Mesenchymal stem cell (in vitro differentiated cells and primary cell): ENCODE data around the gene SLC16A4.

Source experiments
- DNase-seq: peaks from one replicate; pipeline ENCODE4 v3.0.0-alpha.2; 2013
- H2AFZ ChIP-seq: one replicate; pipeline ENCODE4 v1.6.1; 2013; ENCODE audit warnings: low read depth, mild to moderate bottlenecking, control low read depth, inconsistent platforms, low read length, moderate library complexity
- H2AK5ac ChIP-seq: 2 replicates; pipeline ENCODE4 v1.6.1; 2013; ENCODE audit warnings: low read length, moderate library complexity, mild to moderate bottlenecking, inconsistent platforms; ENCODE audit not compliant: severe bottlenecking
- H2BK120ac ChIP-seq: one replicate; pipeline ENCODE4 v1.6.1; 2013; ENCODE audit warnings: low read depth, mild to moderate bottlenecking, inconsistent platforms, low read length, moderate library complexity
- H2BK12ac ChIP-seq, 2 experiments: one replicate each; pipeline ENCODE4 v1.6.1; 2013; ENCODE audit warnings: inconsistent platforms in 2 of 2, low read length in 2 of 2, mild to moderate bottlenecking in 2 of 2, moderate library complexity in 2 of 2, control low read depth in 1 of 2
- H2BK15ac ChIP-seq: one replicate; pipeline ENCODE4 v1.6.1; 2013; ENCODE audit warnings: mild to moderate bottlenecking, low read depth, inconsistent platforms; ENCODE audit not compliant: poor library complexity, severe bottlenecking
- H2BK5ac ChIP-seq: 2 replicates; pipeline ENCODE4 v1.6.1; 2013; ENCODE audit warnings: low read depth, mild to moderate bottlenecking, low read length, control low read depth, inconsistent platforms; ENCODE audit not compliant: poor library complexity, severe bottlenecking
- H3K14ac ChIP-seq, 2 experiments: one replicate each; pipeline ENCODE4 v1.6.1; 2013; ENCODE audit warnings: inconsistent platforms in 2 of 2, low read length in 2 of 2, control low read depth in 1 of 2, mild to moderate bottlenecking in 1 of 2, moderate library complexity in 1 of 2
- H3K18ac ChIP-seq, 2 experiments: one replicate each; pipeline ENCODE4 v1.6.1; 2013; ENCODE audit warnings: inconsistent platforms in 2 of 2, low read length in 2 of 2, control low read depth in 1 of 2, low read depth in 1 of 2, mild to moderate bottlenecking in 1 of 2
- H3K23ac ChIP-seq, 2 experiments: one replicate each; pipeline ENCODE4 v1.6.1; 2013; ENCODE audit warnings: inconsistent platforms in 2 of 2, low read length in 2 of 2, mild to moderate bottlenecking in 2 of 2, moderate library complexity in 2 of 2, control low read depth in 1 of 2
- H3K27ac ChIP-seq: 2 replicates; pipeline ENCODE4 v1.5.1; 2013; ENCODE audit warnings: mild to moderate bottlenecking, moderate library complexity, low read length, control low read depth, inconsistent platforms; ENCODE audit not compliant: poor library complexity, severe bottlenecking
- H3K27me3 ChIP-seq, 2 experiments: 2 replicates each; pipeline versions ENCODE4 v1.6.1 to v1.7.0; 2013; ENCODE audit warnings: low read length in 2 of 2, mild to moderate bottlenecking in 2 of 2, moderate library complexity in 2 of 2, control low read depth in 1 of 2, inconsistent platforms in 1 of 2; ENCODE audit not compliant: control insufficient read depth in 1 of 2, insufficient read depth in 1 of 2
- H3K36me3 ChIP-seq, 2 experiments: 2 replicates each; pipeline versions ENCODE4 v1.6.1 to v1.7.0; 2013; ENCODE audit warnings: low read length in 2 of 2, control low read depth in 1 of 2, inconsistent platforms in 1 of 2, low read depth in 1 of 2, mild to moderate bottlenecking in 1 of 2; ENCODE audit not compliant: insufficient read depth in 2 of 2, control insufficient read depth in 1 of 2
- H3K4ac ChIP-seq, 2 experiments: one replicate each; pipeline ENCODE4 v1.6.1; 2013; ENCODE audit warnings: inconsistent platforms in 2 of 2, low read length in 2 of 2, mild to moderate bottlenecking in 2 of 2, moderate library complexity in 2 of 2, control low read depth in 1 of 2, low read depth in 1 of 2
- H3K4me1 ChIP-seq: 2 replicates; pipeline ENCODE4 v1.6.1; 2013; ENCODE audit warnings: low read depth, low read length, control low read depth; ENCODE audit not compliant: control insufficient read depth, insufficient read depth
- H3K4me2 ChIP-seq: 2 replicates; pipeline ENCODE4 v1.6.1; 2013; ENCODE audit warnings: low read length, mild to moderate bottlenecking, inconsistent platforms; ENCODE audit not compliant: poor library complexity, severe bottlenecking
- H3K4me3 ChIP-seq, 2 experiments: 2 replicates each; pipeline versions ENCODE4 v1.5.1 to v1.7.0; 2013; ENCODE audit warnings: low read length in 2 of 2, mild to moderate bottlenecking in 2 of 2, control low read depth in 1 of 2, low read depth in 1 of 2; ENCODE audit not compliant: insufficient read depth in 1 of 2
- H3K79me1 ChIP-seq: replicated peaks from 2 replicates; pipeline ENCODE4 v1.6.1; 2013; ENCODE audit warnings: mild to moderate bottlenecking, control low read depth, low read length, inconsistent platforms; ENCODE audit not compliant: poor library complexity, severe bottlenecking
- H3K9ac ChIP-seq: 2 replicates; pipeline ENCODE4 v1.7.0; 2013; ENCODE audit warnings: mild to moderate bottlenecking, low read length, moderate library complexity
- H3K9me3 ChIP-seq: 2 replicates; pipeline ENCODE4 v1.7.0; 2013; ENCODE audit warnings: mild to moderate bottlenecking, low read length; ENCODE audit not compliant: control insufficient read depth
- H4K8ac ChIP-seq: one replicate; pipeline ENCODE4 v1.6.1; 2013; ENCODE audit warnings: inconsistent platforms, mild to moderate bottlenecking, low read length, moderate library complexity
- H4K91ac ChIP-seq: one replicate; pipeline ENCODE4 v1.6.1; 2013; ENCODE audit warnings: mild to moderate bottlenecking, low read length, inconsistent platforms
- WGBS: methylation state at CpG from one replicate; pipeline ENCODE4 v1.1.7; 2013; ENCODE audit warnings: mixed read lengths; 5-methylcytosine and 5-hydroxymethylcytosine counted together

Gene SLC16A4

GRCh38 chr1:110338886-110339406, 51.9 kb downstream of the SLC16A4 start, which contains the start of gene RBM15:
RBM15 (plus strand) TSS chr1:110339377; CDS start chr1:110339406, 29 bp downstream.
- peak within 1 kb of the TSS; percentile 96 for H2BK15ac ChIP-seq
- no peaks in the 10 kb centered on the region for H3K27me3 ChIP-seq
- H2BK12ac ChIP-seq = peak within 1 kb of the TSS in 1 of 2 experiments; percentile 17
- peaks cover 21% of the 10 kb centered on the region for H3K4me1 ChIP-seq
- H4K91ac ChIP-seq = peak within 1 kb of the TSS; percentile 91
- peaks cover 19 to 35% of the 10 kb centered on the region in 2 experiments for H3K36me3 ChIP-seq
- peak within 1 kb of the TSS; percentile 82 to 93 for H3K4me3 ChIP-seq
- H3K9ac ChIP-seq = peak within 1 kb of the TSS; percentile 98
- H3K27ac ChIP-seq = peak within 1 kb of the TSS; percentile 99
- WGBS = under 1% methylated on average over 24 of the region's 25 CpGs
- peak within 1 kb of the TSS; percentile 92 for H2BK5ac ChIP-seq
- H3K79me1 ChIP-seq = peaks cover 8% of the 10 kb centered on the region
- peak within 1 kb of the TSS; percentile 94 to 97 for H3K4ac ChIP-seq
- H3K14ac ChIP-seq = peak within 1 kb of the TSS in 1 of 2 experiments; percentile 44
- DNase-seq = peak; percentile 100
- peak within 1 kb of the TSS in 1 of 2 experiments; percentile 46 for H3K23ac ChIP-seq
- peak within 1 kb of the TSS; percentile 100 for H4K8ac ChIP-seq
- H3K4me2 ChIP-seq = peak within 1 kb of the TSS; percentile 99
- peak within 1 kb of the TSS; percentile 92 to 97 for H3K18ac ChIP-seq
- no peak within 1 kb of the TSS for H2BK120ac ChIP-seq
- peak within 1 kb of the TSS; percentile 90 for H2AFZ ChIP-seq
- no peak within 1 kb of the TSS for H2AK5ac ChIP-seq
- H3K9me3 ChIP-seq = no peaks in the 10 kb centered on the region

- under 1% methylated on average over 53 of the region's 57 CpGs for WGBS
- Histone ChIP-seq H4K8ac (peak overlapping the region; percentile 100), H3K27me3 (no peaks in the 10 kb centered on the region), H3K27ac (peak overlapping the region; percentile 99), H2BK12ac (no peak overlapping the region), H3K4me2 (peak overlapping the region; percentile 99), H2AK5ac (no peak overlapping the region), H2BK120ac (no peak overlapping the region), H3K4me3 (peak overlapping the region; percentile 82 to 93), H3K4me1 (peaks cover 21% of the 10 kb centered on the region), H2BK5ac (peak overlapping the region; percentile 92), H3K36me3 (peaks cover 19 to 30% of the 10 kb centered on the region in 2 experiments), H3K4ac (peak overlapping the region; percentile 87 to 94), H3K79me1 (peaks cover 8% of the 10 kb centered on the region), H4K91ac (peak overlapping the region; percentile 91), H3K9ac (peak overlapping the region; percentile 96), H3K14ac (no peak overlapping the region), H3K23ac (no peak overlapping the region), H2BK15ac (peak overlapping the region; percentile 96), H2AFZ (peak overlapping the region; percentile 90), H3K18ac (peak overlapping the region; percentile 55 to 97), H3K9me3 (no peaks in the 10 kb centered on the region)
- no peak for DNase-seq
Observed at GRCh38 chr1:110338309-110338885, 52.4 kb downstream of the SLC16A4 start.

DNA sequence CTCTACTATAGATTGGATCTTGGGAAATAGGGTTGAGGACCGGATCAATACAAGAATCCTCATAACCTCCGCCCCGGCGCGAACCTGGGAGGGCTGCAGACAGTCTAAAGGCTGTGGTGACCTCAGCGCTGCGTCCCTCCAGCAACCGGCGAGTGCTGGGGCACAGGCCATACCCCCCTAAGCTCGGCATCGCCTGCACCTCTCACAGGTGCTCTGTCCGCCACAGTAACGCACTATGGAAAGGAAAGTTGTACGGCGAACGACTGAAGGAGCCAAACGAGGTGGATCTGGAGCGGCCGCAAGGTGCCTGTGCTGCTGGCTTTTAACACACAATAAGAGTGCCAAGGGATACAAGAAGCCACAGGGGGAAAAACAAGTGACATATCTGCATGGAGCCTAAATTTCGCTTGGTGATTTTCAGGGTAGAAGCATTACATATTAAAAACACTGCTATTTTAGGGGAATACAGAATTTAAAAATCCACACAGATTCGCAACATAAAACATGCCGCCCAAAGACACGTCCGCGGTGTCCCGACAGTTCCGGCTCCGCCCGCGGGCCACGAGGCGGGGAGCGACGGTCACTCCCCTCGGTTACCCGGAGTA, 53.0 kb downstream of the SLC16A4 start:
- peak overlapping the region in 1 of 2 experiments; percentile 45 for H2BK12ac ChIP-seq
- peak overlapping the region in 1 of 2 experiments; percentile 68 for H3K14ac ChIP-seq
- H3K79me1 ChIP-seq = peaks cover 8% of the 10 kb centered on the region
- peak overlapping the region; percentile 73 for H2BK120ac ChIP-seq
- H3K9me3 ChIP-seq = no peaks in the 10 kb centered on the region
- no peak overlapping the region for H2AK5ac ChIP-seq
- H3K36me3 ChIP-seq = peaks cover 19 to 24% of the 10 kb centered on the region in 2 experiments
- 1% methylated on average over 35 of the region's 36 CpGs for WGBS
- H3K18ac ChIP-seq = peak overlapping the region; percentile 79 to 97
- peak overlapping the region; percentile 96 for H3K9ac ChIP-seq
- H3K4me2 ChIP-seq = peak overlapping the region; percentile 99
- peak overlapping the region; percentile 82 to 93 for H3K4me3 ChIP-seq
- H3K4ac ChIP-seq = peak overlapping the region; percentile 88 to 99
- H3K4me1 ChIP-seq = peaks cover 21% of the 10 kb centered on the region
- peak overlapping the region; percentile 99 for H3K27ac ChIP-seq
- H2BK15ac ChIP-seq = peak overlapping the region; percentile 90
- H4K8ac ChIP-seq = peak overlapping the region; percentile 100
- peak overlapping the region; percentile 90 for H2AFZ ChIP-seq
- peak overlapping the region; percentile 90 for H4K91ac ChIP-seq
- H2BK5ac ChIP-seq = peak overlapping the region; percentile 53
- no peaks in the 10 kb centered on the region for H3K27me3 ChIP-seq
- peak overlapping the region in 1 of 2 experiments; percentile 77 for H3K23ac ChIP-seq
- no peak for DNase-seq
